Cardiac septum (tissue), 1 donor: ENCODE results near the gene OR8J3. TPM values are rescaled to one million over a fixed set of nuclear protein-coding genes. Genes with fewer than 3 reads are reported as not detected.
"Not testable (repeated sequence)": the region's sequence is repeated elsewhere in the genome, so short reads cannot be mapped to it uniquely, and the experiment has no call there.

Source experiments
- DNase-seq: peaks from one replicate; pipeline ENCODE4 v3.0.0-alpha.2; 2020; ENCODE audit warnings: low spot score
- intact Hi-C: fragments of 100-400 bp; cut with DNase I; formaldehyde crosslinking; loops from one replicate; pipeline ENCODE4 v1.14.0; 2022
- long read RNA-seq: library from polyadenylated mRNA; unstranded; transcript quantifications from one replicate; pipeline ENCODE4 v2.0.0, GENCODE V29; 2021
- total RNA-seq: library from RNA; stranded (reverse); fragmentation: NEBNext Ultra II Directional; extraction: Animal tissue kit (Norgen Biotek cat#: 25700); gene quantifications from one replicate; pipeline ENCODE4 v1.2.1, GENCODE V29; 2021
- donor health status: DM: no; HTN: no; CAD: no.

Gene OR8J3
- not detected for total RNA-seq
- long read RNA-seq: 0 reads

GRCh38 chr11:56140151-56140661 lies at the start of gene OR8J3:
Gene OR8J3 (minus strand): TSS chr11:56140201. CDS start chr11:56137718, 2,483 bp downstream.
- intact Hi-C loops: no loop called here
- no peak for DNase-seq

GRCh38 chr11:56188602-56189001 lies 48.6 kb upstream of the OR8J3 start:
- intact Hi-C loops: no loop called here
- DNase-seq: no peak

- no peak for DNase-seq
- intact Hi-C loops: no loop called here
These were observed 43.5 kb upstream of the OR8J3 start for GRCh38 chr11:56183459-56183858.

GRCh38 chr11:56176318-56176717 lies 36.3 kb upstream of the OR8J3 start, which contains the start of gene OR5J2:
Gene OR5J2 (plus strand): TSS chr11:56176618. CDS start chr11:56176618, 0 bp downstream.
- no peak for DNase-seq
- intact Hi-C loops: no loop called here

GRCh38 chr11:56172256-56172830 lies 32.3 kb upstream of the OR8J3 start:
- DNase-seq: no peak
- intact Hi-C loops: no loop called here

GRCh38 chr11:56163804-56164203 lies 23.8 kb upstream of the OR8J3 start:
- DNase-seq: no peak
- intact Hi-C loops: no loop called here

GRCh38 chr11:56160217-56160616 lies 20.2 kb upstream of the OR8J3 start, which contains the start of gene OR8K5:
Gene OR8K5 (minus strand): TSS chr11:56160317. CDS start chr11:56160317, 0 bp downstream.
- DNase-seq: no peak
- intact Hi-C loops: no loop called here

GRCh38 chr11:56152333-56152732 lies 12.3 kb upstream of the OR8J3 start:
- DNase-seq: no peak
- intact Hi-C loops: no loop called here

- intact Hi-C loops: no loop called here
- no peak for DNase-seq
These were observed 11.4 kb upstream of the OR8J3 start for GRCh38 chr11:56151376-56151775.

- DNase-seq, intact Hi-C loops: not testable (repeated sequence)
These were observed 3.7 kb upstream of the OR8J3 start for GRCh38 chr11:56143681-56144080.

- DNase-seq: no peak
- intact Hi-C loops: no loop called here
These were observed 17.9 kb downstream of the OR8J3 start, which contains the start of gene OR8H3 for GRCh38 chr11:56122073-56122472. Gene OR8H3 (plus strand): TSS chr11:56122373. CDS start chr11:56122373, 0 bp downstream.

GRCh38 chr11:56103210-56103737 lies 36.7 kb downstream of the OR8J3 start, which contains the start of gene OR8H2:
Gene OR8H2 (plus strand): TSS chr11:56103687. CDS start chr11:56105043, 1,356 bp downstream.
- DNase-seq: no peak
- intact Hi-C loops: no loop called here

- intact Hi-C loops: no loop called here
- DNase-seq: no peak
These were observed 47.0 kb downstream of the OR8J3 start, which contains the start of gene OR8I2 for GRCh38 chr11:56093008-56093407. Gene OR8I2 (plus strand): TSS chr11:56093308. CDS start chr11:56093308, 0 bp downstream.

GRCh38 chr11:56089697-56090096 lies 50.3 kb downstream of the OR8J3 start:
- no peak for DNase-seq
- intact Hi-C loops: no loop called here

Other genes starting within 250 kb of the OR8J3 start
- gene OR5W2, start 225.6 kb downstream of the OR8J3 start, total RNA-seq: not detected
- not detected for gene OR5I1, start 203.8 kb downstream of the OR8J3 start, total RNA-seq
- gene OR10AG1, start 170.3 kb downstream of the OR8J3 start, total RNA-seq: not detected
- not detected for gene OR5F1, start 145.6 kb downstream of the OR8J3 start, total RNA-seq
- gene OR5AS1, start 112.5 kb downstream of the OR8J3 start, total RNA-seq: not detected
- not detected for gene OR8I2, start 46.9 kb downstream of the OR8J3 start, total RNA-seq
- gene OR8H2, start 36.5 kb downstream of the OR8J3 start, total RNA-seq: not detected
- not detected for gene OR8H3, start 17.8 kb downstream of the OR8J3 start, total RNA-seq
- gene OR8K5, start 20.1 kb upstream of the OR8J3 start, total RNA-seq: not detected
- gene OR5J2, start 36.4 kb upstream of the OR8J3 start, total RNA-seq: not detected
- gene OR5T2, start 94.1 kb upstream of the OR8J3 start, total RNA-seq: not detected
- not detected for gene OR5T3, start 112.1 kb upstream of the OR8J3 start, total RNA-seq
- gene OR5T1, start 134.0 kb upstream of the OR8J3 start, total RNA-seq: not detected
- not detected for gene OR8H1, start 152.1 kb upstream of the OR8J3 start, total RNA-seq
- not detected for gene OR8K3, start 174.9 kb upstream of the OR8J3 start, total RNA-seq
- gene OR8K1, start 205.8 kb upstream of the OR8J3 start, total RNA-seq: not detected
- gene OR8J1, start 214.1 kb upstream of the OR8J3 start, total RNA-seq: not detected
- gene OR8U1, start 235.4 kb upstream of the OR8J3 start, total RNA-seq: not detected